ENCODE measurements around the gene BIRC3.

BIRC3 gene

DNA sequence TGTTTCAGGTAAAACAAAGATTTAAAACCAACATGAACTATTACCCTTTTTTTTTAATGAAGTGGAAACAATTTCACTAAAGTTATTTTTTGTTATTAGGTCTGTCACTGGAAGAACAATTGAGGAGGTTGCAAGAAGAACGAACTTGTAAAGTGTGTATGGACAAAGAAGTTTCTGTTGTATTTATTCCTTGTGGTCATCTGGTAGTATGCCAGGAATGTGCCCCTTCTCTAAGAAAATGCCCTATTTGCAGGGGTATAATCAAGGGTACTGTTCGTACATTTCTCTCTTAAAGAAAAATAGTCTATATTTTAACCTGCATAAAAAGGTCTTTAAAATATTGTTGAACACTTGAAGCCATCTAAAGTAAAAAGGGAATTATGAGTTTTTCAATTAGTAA, 60.6 kb downstream of the BIRC3 start:
- H3K27me3 ChIP-seq (ENCODE audit: low read depth, low read length), result no peaks in the 10 kb centered on the region
- no peaks in the 10 kb centered on the region for H3K9me3 ChIP-seq (ENCODE audit: control insufficient read depth in 1 of 2, low read length in 2 of 2)
- no peak overlapping the region for H3K27ac ChIP-seq (ENCODE audit: low read length)
- peaks cover 38 to 42% of the 10 kb centered on the region in 2 donors for H3K36me3 ChIP-seq (ENCODE audit: control insufficient read depth in 1 of 2, insufficient read depth in 2 of 2, low read length in 2 of 2)
- no peak overlapping the region for H3K4me3 ChIP-seq (ENCODE audit: low read depth in 1 of 2, low read length in 2 of 2)
- no peaks in the 10 kb centered on the region for H3K4me1 ChIP-seq (ENCODE audit: control insufficient read depth in 1 of 2, insufficient read depth in 2 of 2, low read length in 2 of 2)

DNA sequence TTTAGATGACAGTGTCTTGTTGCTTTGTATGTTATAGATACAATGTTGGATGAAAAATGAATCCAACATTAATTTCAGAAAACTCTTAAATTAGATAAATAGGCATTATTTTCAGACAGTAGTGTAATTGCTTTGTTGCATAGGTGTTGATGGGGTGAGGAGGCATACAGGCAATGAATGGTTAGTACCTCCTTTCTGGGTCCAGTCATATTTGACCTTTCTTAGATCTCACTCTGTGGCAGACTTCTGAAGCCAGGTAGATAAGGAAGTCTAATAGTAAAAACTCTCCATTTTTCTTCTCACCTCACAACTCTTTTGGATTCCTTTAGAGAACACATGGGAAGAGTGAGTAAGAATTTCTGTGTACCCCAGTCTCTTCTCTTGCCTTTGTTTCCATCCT, 61.5 kb downstream of the BIRC3 start:
- Histone ChIP-seq H3K27me3 (ENCODE audit: low read depth, low read length) (no peaks in the 10 kb centered on the region), H3K27ac (ENCODE audit: low read length) (no peak overlapping the region), H3K9me3 (ENCODE audit: control insufficient read depth in 1 of 2, low read length in 2 of 2) (no peaks in the 10 kb centered on the region), H3K4me3 (ENCODE audit: low read depth in 1 of 2, low read length in 2 of 2) (no peak overlapping the region), H3K36me3 (ENCODE audit: control insufficient read depth in 1 of 2, insufficient read depth in 2 of 2, low read length in 2 of 2) (peaks cover 38 to 42% of the 10 kb centered on the region in 2 donors), H3K4me1 (ENCODE audit: control insufficient read depth in 1 of 2, insufficient read depth in 2 of 2, low read length in 2 of 2) (no peaks in the 10 kb centered on the region)

DNA sequence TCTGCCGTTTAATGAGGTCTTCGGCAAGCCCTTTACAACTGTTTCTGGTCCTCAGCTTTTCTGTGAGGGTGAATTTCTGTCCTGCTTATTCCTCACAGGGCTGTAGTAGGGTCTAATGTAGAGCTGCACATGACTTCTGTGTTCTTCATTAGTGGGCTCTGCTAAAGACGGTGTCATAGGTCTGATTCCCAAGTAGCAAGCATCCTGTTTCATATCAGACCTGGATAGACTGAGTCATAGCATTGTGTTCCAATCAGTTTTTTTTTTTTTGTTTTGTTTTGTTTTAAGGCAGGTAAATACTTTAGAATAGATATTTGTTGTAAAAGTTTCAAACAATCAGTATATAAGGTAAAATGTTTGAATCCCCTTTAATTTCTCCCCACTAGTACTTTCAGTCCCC, 65.1 kb downstream of the BIRC3 start:
- Histone ChIP-seq H3K36me3 (ENCODE audit: control insufficient read depth in 1 of 2, insufficient read depth in 2 of 2, low read length in 2 of 2) (peaks cover 40 to 59% of the 10 kb centered on the region in 2 donors), H3K4me3 (ENCODE audit: low read depth in 1 of 2, low read length in 2 of 2) (no peak overlapping the region), H3K4me1 (ENCODE audit: control insufficient read depth in 1 of 2, insufficient read depth in 2 of 2, low read length in 2 of 2) (no peaks in the 10 kb centered on the region)

DNA sequence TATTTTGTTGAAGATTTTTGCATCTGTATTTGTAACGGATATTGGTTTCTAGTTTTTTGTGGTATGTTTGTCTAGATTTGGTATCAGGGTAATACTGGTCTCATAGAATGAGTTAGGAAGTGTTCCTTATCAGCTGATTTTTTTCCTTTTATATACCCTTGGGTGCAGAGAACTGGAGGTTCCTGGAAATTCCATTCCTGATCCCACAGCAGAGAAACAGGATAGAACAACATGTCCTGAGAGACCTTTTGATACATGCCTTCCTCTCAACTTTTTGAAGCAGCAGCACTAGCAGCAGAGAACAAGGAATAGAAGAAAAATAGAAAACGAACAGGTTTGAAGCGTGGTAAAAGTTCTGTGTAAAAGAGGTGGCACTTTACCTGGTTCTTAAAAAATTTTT, 66.6 kb downstream of the BIRC3 start:
- Histone ChIP-seq H3K36me3 (ENCODE audit: control insufficient read depth in 1 of 2, insufficient read depth in 2 of 2, low read length in 2 of 2) (peaks cover 25 to 52% of the 10 kb centered on the region in 2 donors), H3K4me3 (ENCODE audit: low read depth in 1 of 2, low read length in 2 of 2) (no peak overlapping the region), H3K27ac (ENCODE audit: low read length) (no peak overlapping the region), H3K4me1 (ENCODE audit: control insufficient read depth in 1 of 2, insufficient read depth in 2 of 2, low read length in 2 of 2) (no peaks in the 10 kb centered on the region), H3K9me3 (ENCODE audit: control insufficient read depth in 1 of 2, low read length in 2 of 2) (no peaks in the 10 kb centered on the region), H3K27me3 (ENCODE audit: low read depth, low read length) (no peaks in the 10 kb centered on the region)

More for the DNA sequence above, 65.1 kb downstream of the BIRC3 start:
- Histone ChIP-seq H3K9me3 (ENCODE audit: control insufficient read depth in 1 of 2, low read length in 2 of 2) (no peaks in the 10 kb centered on the region), H3K27me3 (ENCODE audit: low read depth, low read length) (no peaks in the 10 kb centered on the region), H3K27ac (ENCODE audit: low read length) (no peak overlapping the region)

DNA sequence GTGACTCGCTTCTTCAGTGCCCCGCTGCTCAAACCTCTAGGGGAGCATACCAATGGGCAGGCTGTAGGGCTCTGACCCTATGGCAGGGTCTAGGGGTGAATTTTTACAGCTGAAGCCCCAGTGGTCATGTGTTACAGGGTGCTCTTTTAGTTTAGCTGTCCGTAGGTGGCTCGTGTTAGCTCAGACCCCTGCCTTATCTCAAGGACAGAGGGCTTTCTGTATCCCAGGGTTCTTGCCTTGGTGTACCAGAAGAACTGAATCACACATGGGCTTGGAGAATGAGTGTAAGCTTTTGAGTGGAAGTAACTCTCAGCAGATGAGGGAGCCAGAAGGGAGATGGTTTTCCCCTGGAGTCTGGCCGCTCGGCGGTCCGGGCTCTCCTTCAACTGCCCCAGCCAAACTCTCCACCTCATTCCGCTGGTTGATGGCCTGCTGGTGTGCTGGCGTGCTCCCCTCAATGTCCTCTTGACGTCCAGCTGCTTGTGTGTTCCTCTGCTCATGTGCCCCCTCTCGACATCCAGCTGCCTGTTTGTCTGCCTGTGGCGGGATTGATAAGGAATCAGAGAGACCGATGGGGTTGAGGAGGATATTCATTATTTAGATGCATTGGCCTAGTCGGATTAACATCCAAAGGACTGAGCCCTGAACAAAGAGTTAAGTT, 67.3 kb downstream of the BIRC3 start:
- no peaks in the 10 kb centered on the region for H3K4me1 ChIP-seq (ENCODE audit: control insufficient read depth in 1 of 2, insufficient read depth in 2 of 2, low read length in 2 of 2)
- no peaks in the 10 kb centered on the region for H3K27me3 ChIP-seq (ENCODE audit: low read depth, low read length)
- no peak overlapping the region for H3K27ac ChIP-seq (ENCODE audit: low read length)
- peaks cover 18 to 52% of the 10 kb centered on the region in 2 donors for H3K36me3 ChIP-seq (ENCODE audit: control insufficient read depth in 1 of 2, insufficient read depth in 2 of 2, low read length in 2 of 2)
- no peaks in the 10 kb centered on the region for H3K9me3 ChIP-seq (ENCODE audit: control insufficient read depth in 1 of 2, low read length in 2 of 2)
- H3K4me3 ChIP-seq (ENCODE audit: low read depth in 1 of 2, low read length in 2 of 2), result no peak overlapping the region

DNA sequence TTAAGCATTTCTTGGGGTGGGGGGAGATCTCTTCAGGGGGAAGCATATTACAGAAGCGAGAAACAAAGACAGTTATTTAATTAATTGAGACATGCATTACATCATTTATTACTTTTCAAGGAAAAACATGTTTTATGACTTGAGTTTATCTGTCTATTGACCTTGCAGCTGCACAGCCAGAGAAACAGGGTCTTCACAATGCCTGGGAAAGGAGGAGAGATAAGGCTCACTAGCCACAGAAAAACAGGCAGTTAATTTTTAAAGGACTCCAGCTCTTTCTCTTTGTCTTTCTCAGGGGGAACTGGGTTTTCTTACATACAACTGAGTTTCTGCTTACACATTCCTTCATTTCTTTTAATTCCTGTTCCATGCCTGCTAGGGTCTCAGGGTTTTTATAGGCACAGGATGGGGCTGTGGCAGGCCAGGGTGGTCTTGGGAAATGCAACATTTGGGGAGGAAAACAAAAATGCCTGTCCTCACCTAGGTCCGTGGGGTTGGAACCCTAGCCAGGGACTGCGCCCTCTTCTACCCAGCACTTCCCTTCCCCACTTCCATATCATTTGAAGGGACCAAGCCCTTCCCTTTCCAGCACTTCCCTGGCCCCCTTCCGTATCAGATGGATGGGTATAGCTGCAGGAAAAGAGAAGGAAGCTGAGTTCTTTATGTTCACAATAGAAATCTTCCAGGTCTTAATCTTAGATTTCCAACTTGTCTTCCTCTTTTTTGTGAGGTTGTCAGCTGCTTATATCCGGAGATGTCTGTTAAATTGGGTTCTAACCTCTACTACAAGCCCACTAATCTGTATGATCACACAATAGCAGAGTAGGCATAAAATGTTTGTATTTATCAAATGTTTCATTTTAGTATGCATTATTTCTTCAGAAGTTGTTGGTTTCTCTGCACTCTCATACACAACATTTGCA, 68.1 kb downstream of the BIRC3 start:
- no peaks in the 10 kb centered on the region for H3K27me3 ChIP-seq (ENCODE audit: low read depth, low read length)
- no peaks in the 10 kb centered on the region for H3K4me1 ChIP-seq (ENCODE audit: control insufficient read depth in 1 of 2, insufficient read depth in 2 of 2, low read length in 2 of 2)
- H3K4me3 ChIP-seq (ENCODE audit: low read depth in 1 of 2, low read length in 2 of 2), result no peak overlapping the region
- H3K9me3 ChIP-seq (ENCODE audit: control insufficient read depth in 1 of 2, low read length in 2 of 2), result no peaks in the 10 kb centered on the region
- H3K36me3 ChIP-seq (ENCODE audit: control insufficient read depth in 1 of 2, insufficient read depth in 2 of 2, low read length in 2 of 2), result peaks cover 10 to 45% of the 10 kb centered on the region in 2 donors
- H3K27ac ChIP-seq (ENCODE audit: low read length), result no peak overlapping the region

DNA sequence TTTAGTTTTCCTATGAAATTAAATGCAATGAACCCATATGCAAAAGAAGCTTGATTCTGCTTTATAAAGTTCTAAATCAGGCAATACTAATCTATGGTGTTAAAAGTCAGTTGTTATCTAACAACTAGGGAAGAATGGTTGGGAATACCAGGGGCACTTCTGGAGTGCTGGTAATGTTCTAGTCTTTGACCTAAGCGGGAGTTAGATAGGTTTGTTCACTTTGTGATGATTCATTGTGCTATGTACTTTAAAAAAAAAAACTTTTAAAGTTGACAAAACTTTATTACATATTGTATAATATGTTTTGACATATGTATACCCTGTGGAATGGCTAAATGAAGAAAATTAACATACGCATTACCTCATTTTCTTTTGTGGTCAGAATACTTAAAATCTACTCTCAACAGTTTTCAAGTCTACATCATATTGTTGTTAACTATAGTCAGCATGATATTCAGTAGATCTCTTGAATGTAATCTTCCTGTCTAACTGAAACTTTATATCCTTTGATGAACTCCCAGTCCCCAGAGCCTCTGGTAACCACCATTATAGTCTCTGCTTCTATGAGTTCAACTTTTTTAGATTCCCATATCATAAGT, 69.0 kb downstream of the BIRC3 start:
- no peaks in the 10 kb centered on the region for H3K27me3 ChIP-seq (ENCODE audit: low read depth, low read length)
- peaks cover 7 to 41% of the 10 kb centered on the region in 2 donors for H3K36me3 ChIP-seq (ENCODE audit: control insufficient read depth in 1 of 2, insufficient read depth in 2 of 2, low read length in 2 of 2)
- H3K4me3 ChIP-seq (ENCODE audit: low read depth in 1 of 2, low read length in 2 of 2), result no peak overlapping the region
- no peaks in the 10 kb centered on the region for H3K4me1 ChIP-seq (ENCODE audit: control insufficient read depth in 1 of 2, insufficient read depth in 2 of 2, low read length in 2 of 2)
- H3K27ac ChIP-seq (ENCODE audit: low read length), result no peak overlapping the region
- no peaks in the 10 kb centered on the region for H3K9me3 ChIP-seq (ENCODE audit: control insufficient read depth in 1 of 2, low read length in 2 of 2)

DNA sequence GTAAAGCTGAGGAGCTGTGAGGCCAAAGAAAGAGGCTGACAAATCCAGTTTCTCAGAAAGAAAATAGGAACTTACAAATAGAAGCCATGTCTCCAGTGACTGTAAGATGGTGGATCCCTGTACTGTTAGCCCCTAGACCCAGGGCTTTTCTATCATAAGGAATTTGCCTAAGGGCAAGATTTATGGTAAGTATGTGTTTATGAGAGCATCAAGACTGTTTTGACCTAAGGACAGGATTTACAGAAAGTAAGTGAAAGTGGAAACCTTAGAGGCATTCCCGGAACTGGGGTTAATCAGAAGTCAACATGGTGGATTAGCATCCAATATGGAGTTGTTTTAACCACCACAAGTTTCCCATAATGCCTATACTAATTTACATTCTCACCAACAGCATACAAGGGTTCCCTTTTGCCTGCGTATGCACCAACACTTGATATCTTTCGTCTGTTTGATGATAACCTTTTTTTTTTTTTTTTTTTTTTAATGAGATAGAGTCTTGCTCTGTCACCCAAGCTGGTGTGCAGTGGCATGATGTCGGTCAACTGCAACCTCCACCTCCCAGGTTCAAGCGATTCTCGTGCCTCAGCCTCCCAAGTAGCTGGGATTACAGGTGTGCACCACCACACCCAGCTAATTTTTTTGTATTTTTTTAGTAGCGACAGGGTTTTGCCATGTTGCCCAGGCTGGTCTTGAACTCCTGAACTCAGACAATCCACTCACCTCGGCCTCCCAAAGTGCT, 69.9 kb downstream of the BIRC3 start:
- Histone ChIP-seq H3K9me3 (ENCODE audit: control insufficient read depth in 1 of 2, low read length in 2 of 2) (no peaks in the 10 kb centered on the region), H3K4me1 (ENCODE audit: control insufficient read depth in 1 of 2, insufficient read depth in 2 of 2, low read length in 2 of 2) (no peaks in the 10 kb centered on the region), H3K4me3 (ENCODE audit: low read depth in 1 of 2, low read length in 2 of 2) (no peak overlapping the region), H3K27ac (ENCODE audit: low read length) (no peak overlapping the region), H3K36me3 (ENCODE audit: control insufficient read depth in 1 of 2, insufficient read depth in 2 of 2, low read length in 2 of 2) (peaks cover 7 to 51% of the 10 kb centered on the region in 2 donors), H3K27me3 (ENCODE audit: low read depth, low read length) (no peaks in the 10 kb centered on the region)

All from muscle layer of duodenum (tissue), 2 donors.